Left lung (tissue), 10 donors: ENCODE results near the gene ALDH1A2. TPM values are rescaled to one million over a fixed set of nuclear protein-coding genes. Genes with fewer than 3 reads are reported as not detected.

Source experiments
- ATAC-seq: fragments of 200-7000 bp; cut with Tn5 transposase; one replicate; pipeline ENCODE4 v1.9.1; 2020; ENCODE audit warnings: moderate library complexity
- DNase-seq, 4 donors: peaks; one replicate each; pipeline ENCODE4 v3.0.0-alpha.2; 2013 to 2020
- H3K27ac ChIP-seq, 2 donors: fragments of 200-600 bp; sonication (generic) in 1 of 2; one replicate each; pipeline versions ENCODE4 v1.5.0 to v1.8.0; 2020 to 2021
- H3K27me3 ChIP-seq, 2 donors: fragments of 200-600 bp; sonication (generic) in 1 of 2; one replicate each; pipeline versions ENCODE4 v1.5.0 to v1.8.0; 2020 to 2021
- H3K36me3 ChIP-seq, 2 donors: fragments of 200-600 bp; sonication (generic) in 1 of 2; one replicate each; pipeline versions ENCODE4 v1.5.0 to v1.8.0; 2020 to 2021
- H3K4me1 ChIP-seq, 2 donors: fragments of 200-600 bp; one replicate each; pipeline ENCODE4 v1.8.0; 2021
- H3K4me3 ChIP-seq, 2 donors: fragments of 200-600 bp; sonication (generic) in 1 of 2; one replicate each; pipeline versions ENCODE4 v1.5.0 to v1.8.0; 2020 to 2021; ENCODE audit warnings: mild to moderate bottlenecking in 1 of 2
- H3K9me3 ChIP-seq, 2 donors: fragments of 200-600 bp; sonication (generic) in 1 of 2; one replicate each; pipeline versions ENCODE4 v1.5.0 to v1.8.0; 2020 to 2021
- CTCF ChIP-seq, 2 donors: fragments of 200-600 bp; sonication (generic) in 1 of 2; IDR thresholded peaks; one replicate each; pipeline versions ENCODE4 v1.5.0 to v1.8.0; 2021; ENCODE audit warnings: antibody characterized with exemption in 2 of 2
- intact Hi-C, 2 donors: fragments of 100-400 bp; cut with DNase I; formaldehyde crosslinking; loops; one replicate each; pipeline versions ENCODE4 v1.11.2 to v1.14.2; 2022
- polyA plus RNA-seq, 6 donors: library from polyadenylated mRNA; unstranded; fragments of 120-200 nt; gene quantifications; one replicate each; pipeline ENCODE4 v1.2.1, GENCODE V29; 2013; ENCODE audit not compliant: insufficient read length in 6 of 6
- total RNA-seq, 2 donors: library from RNA; stranded (reverse); fragmentation: NEBNext Ultra II Directional; extraction: Animal tissue kit (Norgen Biotek cat#: 25700); gene quantifications; one replicate each; pipeline ENCODE4 v1.2.1, GENCODE V29; 2021
- donor health status: DM: no; HTN: yes; CAD: no.
- donor health status: DM: no; HTN: no; CAD: no.

The ALDH1A2 gene
- total and polyA plus RNA-seq, 8 donors, result 3.7 to 68.2 (median 52.0) TPM

GRCh38 chr15:57924598-57924997 lies 140.9 kb downstream of the ALDH1A2 start:
- no peaks in the 10 kb centered on the region for H3K36me3 ChIP-seq
- no peak for ATAC-seq
- H3K4me3 ChIP-seq, result no peak overlapping the region
- no peak overlapping the region for H3K27ac ChIP-seq
- peaks cover 5 to 12% of the 10 kb centered on the region in 2 donors for H3K4me1 ChIP-seq
- no peaks in the 10 kb centered on the region for H3K27me3 ChIP-seq
- intact Hi-C loops, result no loop called here
- TF ChIP-seq CTCF (IDR thresholded peaks at IDR 0.05), result no peak
- H3K9me3 ChIP-seq, result no peaks in the 10 kb centered on the region
- no peak for DNase-seq

- H3K36me3 ChIP-seq, result no peaks in the 10 kb centered on the region
- ATAC-seq, result peak; percentile 12
- intact Hi-C loops, result no loop called here
- no peak for TF ChIP-seq CTCF (IDR thresholded peaks at IDR 0.05)
- H3K27ac ChIP-seq, result peak overlapping the region; percentile 14 to 46
- DNase-seq, result peak in 1 of 4 donors; percentile 16
- no peaks in the 10 kb centered on the region for H3K9me3 ChIP-seq
- no peak overlapping the region for H3K4me3 ChIP-seq
- H3K4me1 ChIP-seq, result peaks cover 5 to 12% of the 10 kb centered on the region in 2 donors
- H3K27me3 ChIP-seq, result no peaks in the 10 kb centered on the region
Measured at GRCh38 chr15:57923750-57924149, 141.8 kb downstream of the ALDH1A2 start.

GRCh38 chr15:57923306-57923705 lies 142.2 kb downstream of the ALDH1A2 start:
- no peak for TF ChIP-seq CTCF (IDR thresholded peaks at IDR 0.05)
- ATAC-seq (peak; percentile 40), DNase-seq (peak in 2 of 4 donors; percentile 57 to 74)
- H3K4me1 ChIP-seq, result peaks cover 5 to 12% of the 10 kb centered on the region in 2 donors
- no peaks in the 10 kb centered on the region for H3K36me3 ChIP-seq
- H3K4me3 ChIP-seq, result no peak overlapping the region
- no peaks in the 10 kb centered on the region for H3K27me3 ChIP-seq
- H3K9me3 ChIP-seq, result no peaks in the 10 kb centered on the region
- intact Hi-C loops, result no loop called here
- peak overlapping the region; percentile 14 to 46 for H3K27ac ChIP-seq

- peak; percentile 92 for ATAC-seq
Measured at GRCh38 chr15:57922776-57923175, 142.7 kb downstream of the ALDH1A2 start.

GRCh38 chr15:57921371-57921770 lies 144.1 kb downstream of the ALDH1A2 start:
- DNase-seq, result no peak
- no peak for ATAC-seq
- TF ChIP-seq CTCF (IDR thresholded peaks at IDR 0.05), result no peak
- intact Hi-C loops, result no loop called here
- Histone ChIP-seq H3K4me1 (peaks cover 5 to 12% of the 10 kb centered on the region in 2 donors), H3K9me3 (no peaks in the 10 kb centered on the region), H3K27ac (no peak overlapping the region), H3K27me3 (no peaks in the 10 kb centered on the region), H3K4me3 (no peak overlapping the region), H3K36me3 (no peaks in the 10 kb centered on the region)

More at GRCh38 chr15:57922776-57923175, 142.7 kb downstream of the ALDH1A2 start:
- peak; percentile 15 to 84 (median 76) for DNase-seq
- Histone ChIP-seq H3K36me3 (no peaks in the 10 kb centered on the region), H3K4me1 (peaks cover 5 to 12% of the 10 kb centered on the region in 2 donors), H3K9me3 (no peaks in the 10 kb centered on the region), H3K27me3 (no peaks in the 10 kb centered on the region), H3K27ac (peak overlapping the region; percentile 14 to 46), H3K4me3 (no peak overlapping the region)
- intact Hi-C loops, result no loop called here
- no peak for TF ChIP-seq CTCF (IDR thresholded peaks at IDR 0.05)
